DND-41 (cell line): ENCODE measurements around the gene CD37.

Source experiments
- CTCF ChIP-seq: IDR thresholded peaks from 2 replicates; pipeline ENCODE4 v1.5.1; 2012; ENCODE audit warnings: borderline replicate concordance, low read length, moderate library complexity, mild to moderate bottlenecking; ENCODE audit not compliant: poor library complexity, severe bottlenecking; ENCODE audit errors: extremely low read depth
- EZH2 ChIP-seq: IDR thresholded peaks from 3 replicates; pipeline ENCODE4 v1.6.1; 2012; ENCODE audit warnings: borderline replicate concordance, low read depth, mild to moderate bottlenecking, moderate library complexity, low read length, inconsistent platforms; ENCODE audit not compliant: severe bottlenecking

- peak; percentile 72 for TF ChIP-seq CTCF
- no peak for TF ChIP-seq EZH2
Observed at GRCh38 chr19:49327878-49328544, 7.2 kb upstream of the CD37 start.
